ENCODE data around the gene C5orf63.

DNA sequence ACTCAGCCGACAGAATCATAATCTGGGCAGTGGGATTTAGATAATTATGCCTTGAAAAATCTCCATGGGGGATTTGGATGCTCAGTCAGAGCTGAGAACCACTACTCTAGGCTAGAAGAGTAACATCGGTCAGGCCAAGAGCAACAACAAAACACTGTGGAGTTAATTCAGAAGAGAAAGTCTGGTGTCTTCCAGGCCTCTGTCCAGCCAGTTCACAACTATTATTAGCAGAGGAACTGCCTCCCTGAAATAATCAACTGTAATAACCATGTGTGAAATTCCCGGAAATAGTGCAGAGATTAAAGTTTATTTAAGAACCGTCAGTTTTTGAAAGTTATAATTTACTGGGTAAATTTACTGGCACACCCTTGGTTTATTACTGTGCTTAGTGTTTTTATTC is 34.8 kb downstream of the C5orf63 start:
- TF ChIP-seq POLR2A (IDR thresholded peaks at IDR 0.05), result no peak
- TF ChIP-seq, protein P1, sequence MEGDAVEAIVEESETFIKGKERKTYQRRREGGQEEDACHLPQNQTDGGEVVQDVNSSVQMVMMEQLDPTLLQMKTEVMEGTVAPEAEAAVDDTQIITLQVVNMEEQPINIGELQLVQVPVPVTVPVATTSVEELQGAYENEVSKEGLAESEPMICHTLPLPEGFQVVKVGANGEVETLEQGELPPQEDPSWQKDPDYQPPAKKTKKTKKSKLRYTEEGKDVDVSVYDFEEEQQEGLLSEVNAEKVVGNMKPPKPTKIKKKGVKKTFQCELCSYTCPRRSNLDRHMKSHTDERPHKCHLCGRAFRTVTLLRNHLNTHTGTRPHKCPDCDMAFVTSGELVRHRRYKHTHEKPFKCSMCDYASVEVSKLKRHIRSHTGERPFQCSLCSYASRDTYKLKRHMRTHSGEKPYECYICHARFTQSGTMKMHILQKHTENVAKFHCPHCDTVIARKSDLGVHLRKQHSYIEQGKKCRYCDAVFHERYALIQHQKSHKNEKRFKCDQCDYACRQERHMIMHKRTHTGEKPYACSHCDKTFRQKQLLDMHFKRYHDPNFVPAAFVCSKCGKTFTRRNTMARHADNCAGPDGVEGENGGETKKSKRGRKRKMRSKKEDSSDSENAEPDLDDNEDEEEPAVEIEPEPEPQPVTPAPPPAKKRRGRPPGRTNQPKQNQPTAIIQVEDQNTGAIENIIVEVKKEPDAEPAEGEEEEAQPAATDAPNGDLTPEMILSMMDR (IDR thresholded peaks at IDR 0.05), result no peak
